HPDE6-E6E7 (cell line): ENCODE results near the gene KLF15.

Source experiments
- DNase-seq: peaks from one replicate; pipeline ENCODE4 v3.0.0; 2011; ENCODE audit warnings: missing footprints; ENCODE audit errors: extremely low spot score

Gene KLF15

DNA sequence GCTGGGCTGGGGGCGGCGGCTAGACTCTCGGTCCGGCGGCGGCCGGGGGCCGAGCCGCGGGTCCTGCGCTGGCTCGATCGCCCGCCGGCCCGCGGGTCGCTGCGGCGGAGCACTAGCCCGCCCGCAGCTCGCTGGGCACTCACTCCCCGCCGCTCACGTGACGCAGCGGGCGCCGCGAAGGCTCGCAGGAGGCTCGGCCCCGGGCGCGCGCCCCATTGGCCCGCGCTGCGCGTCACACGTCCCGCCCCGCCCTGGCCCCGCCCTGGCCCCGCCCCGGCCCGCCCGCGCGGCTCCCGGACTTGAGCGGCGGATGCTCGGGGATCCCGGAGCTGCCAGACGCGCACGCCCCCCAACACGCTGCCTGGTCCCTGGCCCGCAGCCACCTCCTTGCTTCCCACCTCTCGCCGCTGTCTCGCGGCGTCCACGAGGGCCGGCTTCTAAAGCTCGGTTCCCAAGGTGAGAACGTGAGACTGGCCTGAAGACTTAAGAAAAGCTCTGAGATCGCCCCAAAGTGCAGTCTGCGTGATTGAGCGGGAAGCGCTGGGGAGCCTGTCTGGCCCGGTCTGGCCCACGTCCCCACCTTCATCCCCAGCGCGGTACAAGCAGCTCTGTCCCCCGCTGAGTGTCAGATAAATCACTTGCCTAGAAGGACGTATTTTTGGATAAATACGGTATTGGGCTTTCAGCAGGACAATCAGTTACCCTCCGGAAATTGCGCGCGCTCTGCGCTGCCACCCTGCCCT, at the start of gene KLF15:
Gene KLF15 (minus strand): TSS at position 114 of the 743 bp plus-strand sequence. CDS start 4,486 bp downstream, outside the sequence.
- peak; percentile 76 for DNase-seq

DNA sequence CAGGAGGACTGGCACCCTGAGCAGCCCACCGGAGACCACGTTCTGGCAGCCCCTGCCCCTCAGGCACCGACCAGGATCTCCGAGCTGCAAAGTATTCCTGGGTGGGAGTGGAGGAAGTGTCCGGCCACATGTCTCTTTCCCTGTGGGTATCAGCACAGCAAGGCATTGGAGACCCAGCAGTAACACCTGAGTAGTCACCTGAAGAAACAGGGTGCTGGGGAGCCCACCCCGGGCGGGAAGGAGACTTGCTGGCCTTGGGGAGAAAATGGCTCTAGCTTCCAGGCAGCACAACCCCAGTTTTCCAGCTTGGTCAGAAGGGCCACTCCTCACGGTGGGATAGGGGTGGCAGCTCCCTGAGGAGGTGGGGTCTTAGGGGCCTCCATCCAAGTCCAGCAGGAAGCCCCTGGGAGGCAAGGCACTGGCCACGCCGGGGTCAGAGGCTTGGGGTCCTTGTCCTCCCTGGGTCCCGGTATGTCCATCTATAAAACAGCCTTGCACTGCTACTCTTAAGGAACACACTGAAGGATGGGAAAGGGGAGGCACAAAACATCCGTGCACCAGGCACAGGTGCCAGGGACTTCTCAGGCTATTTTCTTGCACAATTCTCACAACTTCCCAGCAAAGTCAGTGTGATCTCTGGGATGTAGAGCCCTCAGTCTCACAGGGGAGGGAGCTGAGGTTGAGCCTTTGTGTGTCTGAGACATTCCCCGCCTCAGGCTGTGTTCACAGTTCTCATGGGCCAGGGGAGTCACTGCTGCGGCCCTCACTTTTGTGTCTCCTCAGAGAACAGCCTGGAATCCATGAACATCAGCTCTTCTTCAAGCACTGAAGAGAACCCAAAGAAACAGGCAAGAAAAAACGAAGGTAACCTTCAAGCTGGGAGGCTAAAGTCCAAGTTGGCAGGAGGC, 49.4 kb upstream of the KLF15 start:
- no peak for DNase-seq

DNA sequence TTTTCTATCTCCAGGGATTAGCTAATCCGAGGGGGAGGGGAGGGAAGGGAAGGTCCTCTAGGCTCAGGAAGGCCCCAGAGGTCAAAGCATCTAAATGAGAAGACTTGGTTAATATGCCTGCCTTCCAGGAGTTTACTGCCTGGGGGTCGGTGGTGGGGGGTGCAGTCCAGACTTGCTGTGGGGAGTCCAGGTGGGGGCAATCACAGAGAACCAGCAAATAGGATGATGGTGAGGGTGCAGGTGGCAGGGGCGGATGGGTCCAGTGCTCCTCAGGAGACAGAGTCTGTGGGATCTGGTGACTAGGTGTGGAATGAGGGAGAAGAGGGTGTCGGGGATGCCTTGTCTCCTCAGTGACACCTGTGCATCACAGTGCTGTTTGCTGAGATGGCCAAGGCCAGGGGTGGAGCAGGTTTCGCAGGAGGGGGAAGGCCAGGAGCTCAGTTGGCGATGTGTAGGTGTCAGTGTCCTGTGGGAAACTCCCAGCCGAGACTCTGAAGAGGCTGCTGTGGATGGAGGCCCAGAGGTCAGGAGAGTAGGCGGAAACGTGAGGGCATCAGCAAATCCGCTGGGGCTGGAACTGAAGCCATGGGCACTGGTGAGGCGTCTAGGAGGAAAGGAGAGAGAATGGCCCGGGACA, 45.6 kb upstream of the KLF15 start:
- DNase-seq: no peak

DNA sequence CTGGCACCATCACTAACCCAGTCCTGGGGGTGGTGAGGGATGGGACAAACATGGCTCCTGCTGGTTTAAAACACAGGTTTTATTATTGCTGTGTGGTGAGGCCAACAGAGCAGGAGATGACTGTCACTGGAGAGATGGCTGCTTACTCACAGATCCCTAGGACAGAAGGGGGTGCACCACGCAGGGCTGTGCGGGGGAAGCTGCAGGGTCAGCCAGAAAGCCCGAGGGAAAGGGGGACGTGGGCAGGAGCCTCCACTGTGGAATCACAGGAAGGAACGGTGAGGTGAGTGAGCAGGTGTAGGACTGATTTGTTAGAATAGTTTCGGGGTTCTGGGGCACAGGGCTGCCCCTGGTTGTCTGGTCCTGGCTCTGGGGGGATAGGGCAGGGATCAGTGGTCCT, 45.0 kb upstream of the KLF15 start:
- DNase-seq: no peak

DNA sequence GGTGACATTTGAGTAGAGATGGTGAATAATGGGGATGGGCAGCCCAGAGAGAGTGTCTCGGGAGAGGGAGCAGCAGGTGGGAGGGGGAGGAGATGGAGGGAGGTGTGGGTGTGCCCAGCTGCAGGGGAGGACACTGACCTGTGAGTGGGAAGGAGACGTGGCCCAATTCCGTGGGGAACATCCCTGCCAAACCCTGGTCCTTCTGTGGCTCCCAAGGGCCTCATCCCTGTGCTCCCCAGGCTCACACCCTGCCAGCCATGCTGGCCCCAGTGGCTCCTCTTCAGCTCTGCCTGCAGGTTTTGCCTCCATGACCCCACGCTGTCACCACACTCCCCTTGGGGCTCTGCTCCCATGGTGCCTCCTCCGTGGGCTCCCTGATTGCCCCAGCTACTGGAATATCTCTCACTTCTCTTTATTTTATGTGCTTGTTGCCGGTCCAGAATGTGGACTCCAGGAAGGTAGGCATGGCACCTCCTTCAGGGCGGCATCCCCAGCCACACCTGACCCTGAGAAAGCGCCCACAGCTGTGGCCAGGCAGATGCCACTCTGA, 44.5 kb upstream of the KLF15 start:
- DNase-seq: no peak

DNA sequence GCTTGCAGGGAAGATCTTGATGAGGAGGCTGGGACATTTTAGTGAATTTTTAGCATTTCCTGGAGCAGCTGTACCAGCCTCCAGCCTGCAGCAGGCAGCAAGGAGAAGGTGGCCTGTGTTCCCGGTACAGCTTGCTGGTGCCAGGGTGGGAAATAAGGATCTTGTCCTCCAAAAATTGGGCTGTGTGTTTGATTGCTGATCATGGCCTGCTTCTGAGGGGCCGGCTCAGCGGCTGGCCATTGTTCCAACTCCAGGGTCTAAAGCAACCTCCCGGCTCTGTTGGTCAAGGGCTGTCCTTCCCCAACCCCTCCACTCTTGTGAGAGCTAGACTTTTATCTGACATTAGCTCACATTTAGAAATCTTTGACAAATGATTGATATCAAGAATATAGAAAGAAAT, 42.5 kb upstream of the KLF15 start:
- no peak for DNase-seq

DNA sequence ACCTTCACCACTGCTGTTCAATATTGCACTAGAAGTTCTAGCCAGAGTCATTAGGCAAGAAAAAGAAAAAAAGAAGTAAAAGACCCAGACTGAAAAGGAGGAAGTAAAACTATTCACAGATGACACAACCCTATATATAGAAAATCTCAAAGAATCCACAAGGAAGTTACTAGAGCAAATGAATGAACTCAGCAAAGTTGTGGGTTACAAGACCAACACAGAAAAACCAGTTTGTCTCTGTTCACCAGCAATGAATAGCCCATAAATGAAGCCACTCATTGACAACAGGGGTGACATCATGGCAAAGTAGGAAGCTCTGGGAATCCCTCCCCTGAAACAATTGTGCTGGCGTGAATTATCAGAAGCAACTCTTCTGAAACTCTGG, 42.1 kb upstream of the KLF15 start:
- DNase-seq: peak; percentile 27

DNA sequence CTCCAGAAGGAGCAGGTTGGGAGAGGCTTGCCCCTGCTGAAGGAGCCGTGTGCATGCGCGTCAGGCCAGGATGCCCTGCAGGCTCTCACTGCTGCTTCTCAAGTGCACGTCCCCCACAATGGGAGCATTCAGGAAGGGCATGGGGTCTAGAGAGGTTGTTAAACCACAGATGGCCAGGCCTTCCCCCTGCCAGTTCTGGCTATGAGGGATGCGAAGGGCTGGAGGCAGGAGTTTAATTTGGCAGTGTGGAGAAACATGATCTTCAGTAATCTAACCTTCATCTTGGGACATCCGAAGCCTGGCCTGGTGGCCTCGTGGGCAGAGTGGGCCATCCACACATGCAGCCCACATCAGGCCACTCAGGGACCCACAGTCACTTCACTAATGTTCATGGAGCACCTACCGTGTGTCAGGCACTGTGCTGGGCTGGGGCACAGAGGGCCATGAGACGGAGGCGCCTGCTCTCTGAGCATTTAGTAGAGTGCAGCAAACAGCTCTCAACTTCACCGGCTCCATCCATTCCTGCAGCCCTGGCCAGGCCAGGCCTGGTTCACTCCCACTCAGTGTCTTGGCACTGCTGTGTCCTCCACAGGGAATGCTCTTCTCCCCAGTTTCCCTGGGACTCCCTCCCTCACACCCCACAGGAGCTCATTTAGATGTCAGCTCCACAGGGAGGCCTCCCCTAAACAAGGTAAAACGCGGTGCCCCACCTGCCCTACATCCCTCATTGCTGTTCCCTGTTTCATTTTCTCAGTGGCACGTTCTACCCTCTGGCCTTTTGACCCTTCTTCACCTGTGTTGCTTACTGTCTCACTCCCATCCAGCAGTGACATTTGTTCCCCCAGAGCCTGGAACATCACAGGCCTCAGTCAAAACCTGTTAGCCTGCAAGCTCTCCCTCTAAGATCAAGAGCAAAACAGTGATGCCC, 41.5 kb upstream of the KLF15 start:
- no peak for DNase-seq

DNA sequence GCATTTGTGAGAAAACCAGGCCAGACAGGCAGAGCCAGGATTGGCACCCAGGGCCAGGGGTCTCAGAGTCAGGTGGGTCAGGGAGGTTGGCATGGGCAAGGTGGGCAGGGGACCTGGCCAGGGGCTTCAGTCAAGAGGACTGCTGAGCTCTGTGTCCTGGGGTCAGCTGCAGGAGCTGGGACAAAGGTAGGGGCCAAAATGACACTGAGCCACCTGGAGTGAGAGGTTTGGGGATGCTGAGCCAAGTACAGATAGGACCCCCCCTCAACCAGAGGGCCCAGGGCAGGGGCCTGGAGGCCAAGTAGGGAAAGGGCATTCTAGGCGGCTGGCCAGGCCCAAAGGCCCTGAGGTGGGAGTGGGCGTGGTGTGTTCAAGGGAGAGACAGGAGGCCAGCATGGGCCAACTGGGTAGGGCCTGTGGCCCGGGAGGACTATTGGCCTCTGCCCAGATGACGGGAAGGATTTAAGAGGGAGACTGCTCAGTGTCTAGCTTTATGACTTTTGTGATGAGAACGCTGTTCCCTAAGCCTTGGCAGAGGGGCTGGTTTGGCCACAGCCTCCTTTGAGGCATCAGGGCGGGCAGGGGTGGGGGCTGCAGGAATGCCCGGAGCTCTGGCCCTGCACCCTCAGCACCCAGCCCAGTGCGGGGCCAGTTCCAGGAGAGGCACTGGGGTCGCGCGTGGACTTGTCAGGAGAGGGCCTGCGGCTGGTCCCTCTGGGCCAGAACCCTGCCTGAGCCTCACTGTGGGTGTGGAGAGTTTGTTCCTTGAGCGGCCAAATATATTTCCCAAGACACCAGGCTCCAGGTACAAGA, 40.6 kb upstream of the KLF15 start:
- DNase-seq: no peak

DNA sequence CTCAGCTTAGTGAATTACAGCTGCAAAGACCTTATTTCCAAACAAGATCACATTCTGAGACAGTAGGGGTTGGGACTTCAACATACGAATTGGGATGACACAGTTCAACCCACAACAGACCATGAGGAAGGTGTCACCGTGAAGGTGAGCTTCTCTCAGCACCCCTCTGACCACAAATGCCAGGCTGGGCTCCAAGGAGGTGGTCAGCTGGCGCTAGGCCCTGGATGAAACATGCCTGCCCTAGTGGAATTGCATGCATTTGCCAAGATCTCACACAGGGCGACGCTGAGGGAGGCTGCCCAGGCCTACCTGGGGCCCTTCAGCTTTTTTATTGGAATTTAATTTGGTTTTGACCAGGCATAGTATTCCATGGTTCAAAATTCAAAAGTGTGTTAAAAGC, 39.3 kb upstream of the KLF15 start:
- DNase-seq: no peak

DNA sequence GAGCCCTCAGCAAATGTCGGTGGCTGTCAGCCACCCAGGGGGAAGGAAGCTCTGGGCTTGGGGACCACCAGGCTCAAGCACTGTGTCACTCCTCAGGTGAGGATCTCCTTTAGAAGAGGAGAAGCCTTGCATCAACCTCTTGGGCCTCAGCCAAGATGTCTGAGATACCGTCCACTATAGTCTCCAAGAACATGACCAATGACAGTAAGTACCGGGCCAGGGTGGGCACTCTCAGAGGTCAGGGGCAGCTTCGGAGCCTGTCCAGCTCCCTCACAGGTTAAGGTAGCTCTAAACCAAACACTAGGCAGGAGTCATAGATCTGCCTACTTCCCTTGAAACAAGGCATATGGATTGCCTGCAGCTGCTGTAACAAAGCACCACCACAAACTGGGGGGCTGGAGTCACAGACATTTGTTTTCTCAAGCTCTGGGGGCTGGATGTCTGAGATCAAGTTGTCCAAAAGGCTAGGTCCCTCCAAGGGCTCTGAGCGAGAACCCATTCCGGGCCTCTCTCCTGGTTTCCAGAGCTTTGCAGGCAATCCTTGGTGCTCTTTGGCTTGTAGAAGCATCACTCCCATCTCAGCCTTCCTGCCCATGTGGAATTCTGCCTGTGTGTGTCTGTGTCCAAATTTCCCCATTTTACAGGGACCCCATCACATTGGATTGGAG, 38.8 kb upstream of the KLF15 start:
- DNase-seq: no peak

DNA sequence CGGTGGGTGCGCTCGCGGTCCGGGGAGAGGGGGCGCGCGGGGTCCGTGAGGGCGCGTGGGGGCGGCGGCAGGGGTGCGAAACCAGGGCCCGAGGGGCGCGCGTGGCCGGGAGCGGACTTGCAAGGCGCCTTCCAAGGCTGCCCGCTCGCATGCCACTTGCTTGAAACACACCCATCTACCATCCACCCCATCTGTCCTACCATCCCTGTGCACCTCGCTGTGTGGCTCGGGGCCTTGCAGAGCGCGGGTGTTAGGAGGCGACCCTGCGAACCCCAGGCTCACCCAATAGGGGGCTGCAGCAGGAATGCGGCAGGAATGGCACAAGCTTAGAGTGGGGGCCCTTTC, 37.7 kb upstream of the KLF15 start:
- no peak for DNase-seq

DNA sequence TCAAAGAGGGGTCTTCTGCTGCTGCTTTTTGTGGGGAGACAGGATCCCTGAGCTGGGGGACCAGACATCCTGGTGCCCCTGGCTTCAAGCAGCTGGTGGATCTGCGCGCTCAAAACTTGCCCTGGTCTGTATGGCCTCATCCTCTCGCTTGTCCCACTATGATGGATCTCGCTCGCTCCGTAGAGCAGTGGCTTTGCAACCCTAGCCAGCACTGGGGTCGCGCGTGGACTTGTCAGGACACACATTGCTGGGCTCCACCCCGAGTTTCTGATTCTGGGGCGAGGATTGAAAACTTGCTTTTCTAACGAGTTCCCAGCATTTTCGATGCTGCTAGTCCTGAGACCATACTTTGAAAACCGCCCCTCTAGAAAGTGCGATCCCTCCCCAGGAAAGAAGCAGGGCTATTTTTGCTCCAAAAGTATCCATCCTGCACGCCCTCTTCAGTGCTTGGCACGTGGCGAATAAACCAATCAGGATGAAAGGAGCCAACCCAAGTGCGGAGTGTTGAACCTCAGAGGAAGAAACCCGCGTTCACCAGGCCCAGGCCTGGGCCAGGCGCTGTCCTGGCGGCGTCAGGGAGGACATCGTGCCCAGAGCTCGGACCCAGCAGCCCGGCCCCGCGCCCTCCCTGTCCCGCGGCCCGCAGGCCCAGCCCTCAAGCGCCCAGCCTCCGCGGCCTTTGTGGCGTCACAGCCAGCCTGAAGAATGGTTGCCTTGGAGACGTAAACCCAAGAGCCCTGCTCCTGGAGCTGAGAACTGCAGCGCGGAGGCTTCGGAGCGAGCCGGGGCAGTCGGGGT, 37.2 kb upstream of the KLF15 start, which contains the start of gene CFAP100:
Gene CFAP100 (plus strand): TSS at position 731 of the 798 bp plus-strand sequence. CDS start 1,092 bp downstream, outside the sequence.
- no peak for DNase-seq

DNA sequence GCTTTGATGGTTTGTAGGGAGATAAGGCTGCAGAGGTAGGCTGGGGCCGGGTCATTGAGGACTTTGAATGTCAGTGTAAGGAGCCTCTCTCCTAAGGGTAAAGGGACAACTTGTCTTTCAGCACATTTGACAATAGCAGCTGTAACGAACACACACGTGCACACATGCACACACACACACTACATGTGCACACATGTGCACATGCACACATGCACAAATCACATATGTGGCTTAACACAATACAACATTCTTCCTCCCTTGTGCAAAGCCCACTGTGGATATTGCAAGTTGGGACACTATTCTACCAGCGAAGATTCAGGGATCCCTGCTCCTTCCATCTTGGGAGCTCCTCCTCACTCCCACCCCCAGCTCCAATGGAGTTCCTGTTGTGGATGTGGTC, 36.4 kb upstream of the KLF15 start:
- no peak for DNase-seq

DNA sequence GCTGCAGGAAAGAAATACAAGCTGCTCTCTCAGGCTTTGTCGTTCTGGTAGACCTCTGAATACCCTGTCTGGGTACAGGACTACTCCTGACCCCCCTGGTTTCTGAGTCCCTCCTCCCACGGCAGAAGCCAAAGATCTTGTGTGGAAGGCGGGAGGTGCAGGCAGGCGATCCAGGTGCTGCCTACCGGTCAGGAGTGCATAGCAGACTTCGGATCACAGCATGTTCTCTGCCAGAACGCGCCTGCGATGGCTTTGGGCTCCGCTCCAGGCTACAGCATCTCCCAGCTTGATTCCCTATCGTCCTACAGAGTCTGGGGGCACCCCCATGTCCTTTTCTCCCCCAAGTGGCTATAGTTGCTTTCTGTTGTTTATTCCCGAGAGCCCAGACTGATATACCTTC, 35.0 kb upstream of the KLF15 start:
- no peak for DNase-seq

DNA sequence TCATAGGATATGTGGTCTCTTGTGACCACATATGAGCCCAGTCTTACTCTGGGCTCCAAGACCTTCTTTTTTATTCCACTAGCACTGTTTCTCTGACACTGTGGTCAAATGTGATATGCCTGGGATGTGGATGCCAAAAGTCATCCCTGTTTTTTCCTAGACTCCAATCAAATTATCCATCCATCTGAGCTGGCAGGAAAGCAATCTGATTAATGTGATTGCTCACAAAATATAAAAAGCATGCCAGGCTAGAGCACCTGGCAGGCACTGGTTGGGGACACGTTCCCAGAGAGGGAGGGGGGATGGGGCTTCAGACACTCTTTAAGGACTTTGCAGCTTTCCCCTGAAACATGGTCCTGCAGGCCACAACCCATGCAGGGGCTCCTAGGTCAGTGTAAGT, 34.4 kb upstream of the KLF15 start:
- no peak for DNase-seq

DNA sequence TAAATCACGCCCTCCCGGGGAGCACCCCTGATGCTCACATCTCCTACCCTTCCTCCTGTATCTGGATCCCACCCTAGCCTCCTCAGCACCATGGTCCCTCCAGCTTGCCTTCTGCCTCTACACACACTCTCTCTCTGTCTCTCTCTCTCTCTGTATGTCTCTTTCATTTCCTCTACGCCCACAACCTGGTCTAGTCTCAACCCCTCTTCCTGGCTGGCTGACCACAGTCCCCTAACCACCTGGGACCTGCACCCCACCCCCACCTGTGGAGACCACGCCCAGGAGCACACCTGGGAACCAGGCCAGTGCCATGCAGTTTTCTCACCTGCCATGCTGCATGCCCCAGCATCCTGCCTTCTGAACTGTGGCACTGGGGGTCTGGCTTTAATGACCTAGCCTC, 33.5 kb upstream of the KLF15 start:
- no peak for DNase-seq

DNA sequence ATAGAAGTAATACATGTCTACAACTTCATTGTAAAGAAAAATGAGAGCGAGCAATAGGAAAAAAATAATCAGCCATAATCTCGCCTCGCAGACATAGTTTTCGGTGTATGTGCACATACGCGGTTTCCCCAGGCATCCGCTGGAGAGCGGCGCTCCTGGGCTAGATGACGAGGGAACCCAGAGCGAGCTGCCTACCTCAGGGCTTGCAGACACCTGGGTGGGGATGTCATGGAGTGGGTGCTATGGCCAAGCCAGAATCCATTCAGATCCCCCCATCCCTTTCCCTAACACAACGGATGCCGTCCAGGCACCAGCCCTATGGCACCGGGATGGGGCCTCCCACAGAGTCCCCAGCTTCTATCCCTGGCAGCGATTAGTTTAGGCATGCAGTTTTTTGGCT, 33.0 kb upstream of the KLF15 start:
- no peak for DNase-seq

DNA sequence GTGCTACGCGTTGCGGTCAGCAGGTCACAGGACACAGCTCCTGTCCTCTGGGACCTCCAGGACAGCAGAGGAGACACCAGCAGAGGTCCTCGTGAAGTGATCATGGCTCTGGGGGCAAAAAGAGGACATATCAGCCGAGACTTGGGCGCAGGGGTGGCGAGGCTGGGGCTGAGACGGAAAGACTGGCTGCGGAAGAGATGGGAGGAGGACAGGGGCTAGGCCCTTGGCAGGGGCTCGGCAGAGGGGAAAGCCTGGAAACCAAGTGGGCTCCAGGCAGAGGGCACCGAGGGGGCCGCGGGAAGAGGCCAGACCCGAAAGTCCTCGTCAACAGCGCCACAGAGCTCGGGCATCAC, 32.6 kb upstream of the KLF15 start:
- no peak for DNase-seq
